ENCODE data around the gene PGAP2.

- TF ChIP-seq CTCF (IDR thresholded peaks at IDR 0.05): peak; percentile 84
- TF ChIP-seq ZFX (IDR thresholded peaks at IDR 0.05; ENCODE audit: borderline replicate concordance): no peak
These were observed 41.0 kb downstream of the PGAP2 start for GRCh38 chr11:3849297-3849874.

Measured in 22Rv1 (cell line).